ENCODE measurements around the gene PLEKHA6. TPM values are rescaled to one million over a fixed set of nuclear protein-coding genes. Genes with fewer than 3 reads are reported as not detected.
"Not testable (repeated sequence)": the region's sequence is repeated elsewhere in the genome, so short reads cannot be mapped to it uniquely, and the experiment has no call there.

The PLEKHA6 gene
- total RNA-seq, 2 donors from 2014 or later = 24.5 to 49.3 TPM

DNA sequence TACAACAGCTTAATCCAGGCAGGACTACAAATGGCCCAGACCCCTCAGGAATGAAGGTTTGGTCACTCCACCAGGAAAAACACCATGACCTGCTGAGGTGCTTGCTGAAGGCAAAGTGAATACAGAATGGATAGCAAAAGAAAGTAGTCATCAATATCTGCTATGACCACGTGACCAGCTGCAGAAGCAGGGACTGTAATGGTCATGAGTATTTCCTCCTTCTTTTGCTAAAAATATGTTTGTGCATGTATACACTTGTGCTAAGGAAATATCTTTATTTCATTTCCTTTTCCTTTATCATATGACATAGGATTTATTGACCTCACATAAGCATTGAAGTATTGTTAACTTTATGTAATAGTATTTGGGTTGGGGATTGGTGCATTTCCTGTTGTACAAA is 119.5 kb downstream of the PLEKHA6 start:
- no peak for DNase-seq (ENCODE audit: low spot score)
- intact Hi-C loops (cut with DNase I) = no loop called here
- Histone ChIP-seq H3K4me1 (replicated peaks) (no peaks in the 10 kb centered on the region), H3K36me3 (peaks cover 0 to 4% of the 10 kb centered on the region in 2 donors), H3K4me3 (no peak overlapping the region), H3K9me3 (no peaks in the 10 kb centered on the region), H3K27ac (no peak overlapping the region), H3K27me3 (replicated peaks; ENCODE audit: insufficient read depth) (no peaks in the 10 kb centered on the region)
- 91% methylated on average over 1 of the region's 1 CpG for WGBS
- TF ChIP-seq POLR2AphosphoS5 (IDR thresholded peaks at IDR 0.05) (no peak), CTCF (IDR thresholded peaks at IDR 0.05) (no peak), POLR2A (IDR thresholded peaks at IDR 0.05) (no peak)

DNA sequence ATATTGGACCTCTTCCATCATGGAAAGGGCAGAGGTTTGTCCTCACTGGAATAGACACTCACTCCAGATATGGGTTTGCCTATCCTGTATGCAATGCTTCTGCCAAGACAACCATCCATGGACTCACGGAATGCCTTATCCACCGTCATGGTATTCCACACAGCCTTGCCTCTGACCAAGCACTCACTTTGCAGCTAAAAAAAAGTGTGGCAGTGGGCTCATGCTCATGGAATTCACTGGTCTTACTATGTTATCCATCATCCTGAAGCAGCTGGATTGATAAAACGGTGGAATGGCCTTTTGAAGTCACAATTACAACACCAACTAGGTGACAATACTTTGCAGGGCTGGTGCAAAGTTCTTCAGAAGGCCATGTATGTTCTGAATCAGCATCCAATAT is 120.3 kb downstream of the PLEKHA6 start:
- DNase-seq (ENCODE audit: low spot score); H3K4me1 ChIP-seq (replicated peaks); intact Hi-C loops (cut with DNase I); H3K9me3 ChIP-seq; H3K36me3 ChIP-seq; H3K27ac ChIP-seq; H3K27me3 ChIP-seq (replicated peaks; ENCODE audit: insufficient read depth); H3K4me3 ChIP-seq: not testable (repeated sequence)
- WGBS = 94% methylated on average over 3 of the region's 3 CpGs

GRCh38 chr1:204238520-204238919 is 121.2 kb downstream of the PLEKHA6 start:
- H3K36me3 ChIP-seq; H3K27me3 ChIP-seq (replicated peaks; ENCODE audit: insufficient read depth); DNase-seq (ENCODE audit: low spot score); intact Hi-C loops (cut with DNase I); H3K27ac ChIP-seq; H3K9me3 ChIP-seq; H3K4me1 ChIP-seq (replicated peaks); H3K4me3 ChIP-seq: not testable (repeated sequence)
- 86% methylated on average over 2 of the region's 2 CpGs for WGBS

GRCh38 chr1:204237515-204237914 is 122.2 kb downstream of the PLEKHA6 start:
- DNase-seq (ENCODE audit: low spot score); H3K9me3 ChIP-seq; H3K4me1 ChIP-seq (replicated peaks); H3K27ac ChIP-seq; intact Hi-C loops (cut with DNase I); H3K27me3 ChIP-seq (replicated peaks; ENCODE audit: insufficient read depth); H3K36me3 ChIP-seq; H3K4me3 ChIP-seq: not testable (repeated sequence)
- 100% methylated on average over 1 of the region's 1 CpG for WGBS

DNA sequence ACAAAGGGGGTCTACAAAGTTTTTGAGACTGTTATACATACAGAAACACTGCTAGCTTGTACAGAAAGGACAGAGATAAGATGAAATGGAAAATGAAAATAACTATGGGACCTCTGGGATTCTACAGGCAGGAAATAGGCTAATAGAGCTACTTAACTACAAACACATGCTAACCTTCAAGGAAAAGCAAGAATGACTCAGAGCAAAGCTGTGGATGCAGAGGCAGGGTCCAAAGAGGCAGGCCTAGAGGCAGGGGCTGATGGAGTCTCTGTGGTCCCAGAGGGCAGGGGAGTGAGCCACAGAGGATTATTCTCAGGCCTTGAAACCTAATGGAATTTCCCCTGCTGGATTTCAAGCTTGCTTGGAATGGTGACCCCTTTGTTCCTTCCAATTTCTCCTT is 127.2 kb downstream of the PLEKHA6 start:
- Histone ChIP-seq H3K4me3 (no peak overlapping the region), H3K27me3 (replicated peaks; ENCODE audit: insufficient read depth) (no peaks in the 10 kb centered on the region), H3K4me1 (replicated peaks) (no peaks in the 10 kb centered on the region), H3K36me3 (peaks cover 3 to 11% of the 10 kb centered on the region in 2 donors), H3K9me3 (no peaks in the 10 kb centered on the region), H3K27ac (no peak overlapping the region)
- intact Hi-C loops (cut with DNase I) = no loop called here
- no peak for DNase-seq (ENCODE audit: low spot score)
- TF ChIP-seq CTCF (IDR thresholded peaks at IDR 0.05) (no peak), POLR2A (IDR thresholded peaks at IDR 0.05) (no peak), POLR2AphosphoS5 (IDR thresholded peaks at IDR 0.05) (no peak)

- TF ChIP-seq CTCF (IDR thresholded peaks at IDR 0.05) = no peak
- TF ChIP-seq POLR2A (IDR thresholded peaks at IDR 0.05) = no peak
- TF ChIP-seq POLR2AphosphoS5 (IDR thresholded peaks at IDR 0.05) = no peak
- intact Hi-C loops (cut with DNase I) = no loop called here
- Histone ChIP-seq H3K27ac (no peak overlapping the region), H3K36me3 (peaks cover 3 to 11% of the 10 kb centered on the region in 2 donors), H3K4me3 (no peak overlapping the region), H3K27me3 (replicated peaks; ENCODE audit: insufficient read depth) (no peaks in the 10 kb centered on the region), H3K4me1 (replicated peaks) (peaks cover 9% of the 10 kb centered on the region), H3K9me3 (no peaks in the 10 kb centered on the region)
- DNase-seq (ENCODE audit: low spot score) = no peak
- 95% methylated on average over 14 of the region's 14 CpGs for WGBS
Observed at GRCh38 chr1:204230211-204230610, 129.5 kb downstream of the PLEKHA6 start.

Measured in prostate gland (tissue), 2 donors.